Measurements from ENCODE around the gene PTK7.
"Not testable (repeated sequence)": the region's sequence is repeated elsewhere in the genome, so short reads cannot be mapped to it uniquely, and the experiment has no call there.

The PTK7 gene

DNA sequence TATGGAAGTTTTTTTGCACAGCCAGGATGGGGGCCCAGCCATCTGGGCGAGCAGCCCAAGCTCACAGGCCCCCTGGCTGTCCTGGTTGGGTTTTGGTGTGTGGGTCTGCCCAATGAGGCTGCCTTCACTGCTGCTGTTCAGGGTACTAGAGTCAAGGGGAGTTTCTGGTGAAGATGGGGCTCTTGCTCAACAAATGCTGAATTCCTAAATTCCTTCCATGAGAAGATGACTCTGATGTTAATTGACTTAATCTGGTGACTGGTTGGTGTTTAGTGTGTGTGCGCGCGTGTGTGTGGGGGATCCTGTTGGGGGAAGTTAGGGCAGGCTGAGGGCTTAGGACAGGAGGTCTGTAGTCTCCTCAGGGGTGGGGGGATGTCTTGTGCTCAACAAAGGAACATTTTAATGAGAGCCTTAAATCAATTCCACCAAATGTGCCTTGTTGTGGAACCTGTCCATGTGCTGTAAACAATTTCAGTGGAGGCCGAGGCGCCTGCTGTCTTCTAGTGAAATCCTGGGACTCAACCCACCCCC lies 1.9 kb downstream of the PTK7 start:
- H2AK5ac ChIP-seq (ENCODE audit: low read length), result no peak overlapping the region
- peaks cover 17 to 32% of the 10 kb centered on the region in 2 experiments for H3K4me1 ChIP-seq (ENCODE audit: control insufficient read depth in 1 of 2, insufficient read depth in 2 of 2, low read length in 2 of 2)
- peak overlapping the region; percentile 99 for H3K4ac ChIP-seq (ENCODE audit: low read depth, low read length)
- H3K9me3 ChIP-seq (ENCODE audit: insufficient read depth, low read depth, low read length), result peaks cover 2% of the 10 kb centered on the region
- peak overlapping the region; percentile 10 for H2BK120ac ChIP-seq (ENCODE audit: insufficient read depth, low read length, poor library complexity)
- no CpG with 5 or more reads among the region's 6 CpGs for WGBS (ENCODE audit: extremely low coverage, insufficient coverage, insufficient read length)
- H3K18ac ChIP-seq (ENCODE audit: low read length), result peak overlapping the region; percentile 17
- peak overlapping the region; percentile 46 for H4K8ac ChIP-seq (ENCODE audit: low read depth, low read length)
- no peak overlapping the region for H3K23ac ChIP-seq (ENCODE audit: low read length)
- peak overlapping the region; percentile 29 for H2BK12ac ChIP-seq (ENCODE audit: low read length)
- peaks cover 16 to 24% of the 10 kb centered on the region in 2 experiments for H3K36me3 ChIP-seq (ENCODE audit: control insufficient read depth in 1 of 2, insufficient read depth in 2 of 2, low read length in 2 of 2)
- H3K27ac ChIP-seq (ENCODE audit: low read depth, low read length), result peak overlapping the region; percentile 82
- peak overlapping the region; percentile 29 for H3K14ac ChIP-seq (ENCODE audit: low read length)
- H4K12ac ChIP-seq (ENCODE audit: low read depth, low read length), result no peak overlapping the region
- H3K79me1 ChIP-seq (ENCODE audit: low read length), result peaks cover 19% of the 10 kb centered on the region
- H3K79me2 ChIP-seq (ENCODE audit: control insufficient read depth, insufficient read depth, low read length, poor library complexity), result peaks cover 51% of the 10 kb centered on the region
- peak overlapping the region; percentile 100 for H3K9ac ChIP-seq (ENCODE audit: low read length)
- no peak for DNase-seq
- H4K91ac ChIP-seq (ENCODE audit: low read depth, low read length), result peak overlapping the region; percentile 72
- no peaks in the 10 kb centered on the region for H3K27me3 ChIP-seq (ENCODE audit: insufficient read depth, low read length)
- peak overlapping the region; percentile 29 for H2BK5ac ChIP-seq (ENCODE audit: low read depth, low read length, poor library complexity)
- H2AFZ ChIP-seq (ENCODE audit: insufficient read depth, low read length, poor library complexity), result no peak overlapping the region
- peak overlapping the region; percentile 91 for H3K4me2 ChIP-seq (ENCODE audit: low read length)
- H3K4me3 ChIP-seq (ENCODE audit: low read depth, low read length), result peak overlapping the region; percentile 98

DNA sequence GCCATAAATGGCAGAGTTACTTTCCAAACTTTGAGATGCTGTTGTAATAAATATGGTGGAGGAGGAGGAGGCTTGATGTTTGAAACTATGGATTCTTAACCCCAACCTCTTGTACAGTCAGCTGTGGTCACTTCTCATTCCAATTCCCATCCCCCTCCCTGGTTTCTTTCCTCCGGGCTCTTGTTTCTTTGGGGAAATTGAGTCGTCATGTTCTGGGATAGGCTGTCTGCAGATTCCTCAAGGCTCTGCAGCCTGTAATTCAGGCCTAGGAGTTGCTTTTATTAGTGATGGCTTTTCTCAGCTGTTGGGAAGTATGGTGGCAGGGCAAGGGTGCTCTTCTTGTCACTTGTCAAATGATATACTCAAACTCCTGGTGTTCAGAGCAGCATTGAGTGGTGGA lies 2.6 kb downstream of the PTK7 start:
- Histone ChIP-seq H3K9ac (ENCODE audit: low read length) (peak overlapping the region; percentile 50), H3K18ac (ENCODE audit: low read length) (no peak overlapping the region), H4K91ac (ENCODE audit: low read depth, low read length) (no peak overlapping the region), H3K27ac (ENCODE audit: low read depth, low read length) (peak overlapping the region; percentile 12), H4K12ac (ENCODE audit: low read depth, low read length) (no peak overlapping the region), H3K4ac (ENCODE audit: low read depth, low read length) (peak overlapping the region; percentile 99), H3K9me3 (ENCODE audit: insufficient read depth, low read depth, low read length) (peaks cover 2% of the 10 kb centered on the region), H3K79me2 (ENCODE audit: control insufficient read depth, insufficient read depth, low read length, poor library complexity) (peaks cover 57% of the 10 kb centered on the region), H3K4me2 (ENCODE audit: low read length) (peak overlapping the region; percentile 91), H3K4me1 (ENCODE audit: control insufficient read depth in 1 of 2, insufficient read depth in 2 of 2, low read length in 2 of 2) (peaks cover 22 to 38% of the 10 kb centered on the region in 2 experiments), H3K79me1 (ENCODE audit: low read length) (peaks cover 19% of the 10 kb centered on the region), H2BK12ac (ENCODE audit: low read length) (no peak overlapping the region), H2AK5ac (ENCODE audit: low read length) (no peak overlapping the region), H2BK120ac (ENCODE audit: insufficient read depth, low read length, poor library complexity) (no peak overlapping the region), H3K4me3 (ENCODE audit: low read depth, low read length) (no peak overlapping the region), H2AFZ (ENCODE audit: insufficient read depth, low read length, poor library complexity) (no peak overlapping the region), H3K36me3 (ENCODE audit: control insufficient read depth in 1 of 2, insufficient read depth in 2 of 2, low read length in 2 of 2) (peaks cover 13 to 23% of the 10 kb centered on the region in 2 experiments), H3K23ac (ENCODE audit: low read length) (no peak overlapping the region), H4K8ac (ENCODE audit: low read depth, low read length) (no peak overlapping the region), H3K14ac (ENCODE audit: low read length) (no peak overlapping the region), H2BK5ac (ENCODE audit: low read depth, low read length, poor library complexity) (no peak overlapping the region), H3K27me3 (ENCODE audit: insufficient read depth, low read length) (no peaks in the 10 kb centered on the region)
- WGBS (ENCODE audit: extremely low coverage, insufficient coverage, insufficient read length), result no CpG with 5 or more reads among the region's 2 CpGs
- DNase-seq, result no peak

DNA sequence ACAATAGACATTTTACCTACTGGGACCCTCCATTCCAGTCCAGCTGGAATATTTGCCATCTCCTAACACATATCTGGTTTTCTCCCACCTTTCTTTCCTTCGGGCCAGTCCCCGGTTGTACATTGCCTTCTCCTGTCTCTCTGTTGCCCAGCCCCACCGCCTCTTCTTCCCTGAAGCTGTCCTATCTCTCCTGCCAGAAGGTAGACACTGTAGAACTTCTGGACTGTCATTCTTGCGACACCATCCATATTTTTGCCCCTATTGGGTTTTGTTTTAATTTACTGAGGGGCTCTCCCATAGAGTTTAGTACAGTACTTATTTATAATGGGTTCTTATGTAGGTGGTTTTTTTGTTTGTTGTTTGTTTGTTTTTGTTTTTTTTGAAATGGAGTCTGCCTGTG lies 4.9 kb downstream of the PTK7 start:
- H2BK12ac ChIP-seq (ENCODE audit: low read length), result no peak overlapping the region
- peaks cover 64% of the 10 kb centered on the region for H3K79me2 ChIP-seq (ENCODE audit: control insufficient read depth, insufficient read depth, low read length, poor library complexity)
- peaks cover 3 to 9% of the 10 kb centered on the region in 2 experiments for H3K36me3 ChIP-seq (ENCODE audit: control insufficient read depth in 1 of 2, insufficient read depth in 2 of 2, low read length in 2 of 2)
- no peak overlapping the region for H3K9ac ChIP-seq (ENCODE audit: low read length)
- H3K4me3 ChIP-seq (ENCODE audit: low read depth, low read length), result no peak overlapping the region
- H3K23ac ChIP-seq (ENCODE audit: low read length), result no peak overlapping the region
- H2BK5ac ChIP-seq (ENCODE audit: low read depth, low read length, poor library complexity), result no peak overlapping the region
- no peak for DNase-seq
- H3K4ac ChIP-seq (ENCODE audit: low read depth, low read length), result peak overlapping the region; percentile 95
- H4K8ac ChIP-seq (ENCODE audit: low read depth, low read length), result no peak overlapping the region
- H2BK120ac ChIP-seq (ENCODE audit: insufficient read depth, low read length, poor library complexity), result no peak overlapping the region
- peaks cover 2% of the 10 kb centered on the region for H3K9me3 ChIP-seq (ENCODE audit: insufficient read depth, low read depth, low read length)
- no peak overlapping the region for H4K91ac ChIP-seq (ENCODE audit: low read depth, low read length)
- peaks cover 15 to 29% of the 10 kb centered on the region in 2 experiments for H3K4me1 ChIP-seq (ENCODE audit: control insufficient read depth in 1 of 2, insufficient read depth in 2 of 2, low read length in 2 of 2)
- H3K27ac ChIP-seq (ENCODE audit: low read depth, low read length), result no peak overlapping the region
- no peak overlapping the region for H3K14ac ChIP-seq (ENCODE audit: low read length)
- no CpG with 5 or more reads among the region's 4 CpGs for WGBS (ENCODE audit: extremely low coverage, insufficient coverage, insufficient read length)
- H3K18ac ChIP-seq (ENCODE audit: low read length), result no peak overlapping the region
- H4K12ac ChIP-seq (ENCODE audit: low read depth, low read length), result no peak overlapping the region
- no peaks in the 10 kb centered on the region for H3K27me3 ChIP-seq (ENCODE audit: insufficient read depth, low read length)
- no peak overlapping the region for H2AK5ac ChIP-seq (ENCODE audit: low read length)
- H3K79me1 ChIP-seq (ENCODE audit: low read length), result peaks cover 14% of the 10 kb centered on the region
- H3K4me2 ChIP-seq (ENCODE audit: low read length), result no peak overlapping the region
- no peak overlapping the region for H2AFZ ChIP-seq (ENCODE audit: insufficient read depth, low read length, poor library complexity)

DNA sequence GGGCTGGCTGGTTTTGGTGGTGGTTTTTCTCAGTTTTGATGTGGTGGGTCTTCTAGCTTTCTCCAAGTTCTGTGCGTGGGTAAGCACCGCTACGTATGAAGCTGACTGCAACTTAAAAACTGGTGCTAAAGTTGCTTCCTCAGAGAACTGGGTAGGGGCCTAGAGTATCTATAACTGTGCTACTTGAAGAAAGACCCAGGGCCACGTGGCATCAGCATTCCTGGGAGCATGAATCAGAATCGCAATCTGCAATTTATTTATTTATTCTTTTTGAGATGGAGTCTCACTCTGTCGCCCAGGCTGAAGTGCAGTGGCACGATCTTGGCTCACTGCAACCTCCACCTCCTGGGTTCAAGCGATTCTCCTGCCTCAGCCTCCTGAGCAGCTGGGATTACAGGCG lies 5.8 kb downstream of the PTK7 start:
- not testable (repeated sequence) for H4K12ac ChIP-seq (ENCODE audit: low read depth, low read length); H3K18ac ChIP-seq (ENCODE audit: low read length); H3K4me3 ChIP-seq (ENCODE audit: low read depth, low read length); H3K79me1 ChIP-seq (ENCODE audit: low read length); H3K4me2 ChIP-seq (ENCODE audit: low read length); H2BK120ac ChIP-seq (ENCODE audit: insufficient read depth, low read length, poor library complexity); H4K91ac ChIP-seq (ENCODE audit: low read depth, low read length); H3K14ac ChIP-seq (ENCODE audit: low read length); H2AK5ac ChIP-seq (ENCODE audit: low read length); DNase-seq; H2AFZ ChIP-seq (ENCODE audit: insufficient read depth, low read length, poor library complexity); H3K23ac ChIP-seq (ENCODE audit: low read length); H3K9me3 ChIP-seq (ENCODE audit: insufficient read depth, low read depth, low read length); H3K27me3 ChIP-seq (ENCODE audit: insufficient read depth, low read length); H3K9ac ChIP-seq (ENCODE audit: low read length); H4K8ac ChIP-seq (ENCODE audit: low read depth, low read length); H3K27ac ChIP-seq (ENCODE audit: low read depth, low read length); H3K36me3 ChIP-seq (ENCODE audit: control insufficient read depth in 1 of 2, insufficient read depth in 2 of 2, low read length in 2 of 2); H2BK5ac ChIP-seq (ENCODE audit: low read depth, low read length, poor library complexity); H2BK12ac ChIP-seq (ENCODE audit: low read length)
- no CpG with 5 or more reads among the region's 9 CpGs for WGBS (ENCODE audit: extremely low coverage, insufficient coverage, insufficient read length)
- Histone ChIP-seq H3K4ac (ENCODE audit: low read depth, low read length) (peak overlapping the region; percentile 92), H3K4me1 (ENCODE audit: control insufficient read depth in 1 of 2, insufficient read depth in 2 of 2, low read length in 2 of 2) (peaks cover 15 to 32% of the 10 kb centered on the region in 2 experiments), H3K79me2 (ENCODE audit: control insufficient read depth, insufficient read depth, low read length, poor library complexity) (peaks cover 62% of the 10 kb centered on the region)

All from trophoblast cell (in vitro differentiated cells and primary cell).